GM23338 (cell line): ENCODE data around the gene ANKRD55. TPM values are rescaled to one million over a fixed set of nuclear protein-coding genes. Genes with fewer than 3 reads are reported as not detected.

Experiments
- ATAC-seq: fragments of 200-7000 bp; cut with Tn5 transposase; 3 replicates; pipeline ENCODE4 v1.9.1; 2020
- DNase-seq: peaks from one replicate; pipeline ENCODE4 v3.0.0-alpha.2; 2015; ENCODE audit warnings: low spot score
- H2AFZ ChIP-seq: fragments of 200-600 bp; sonication (generic); 2 replicates; pipeline ENCODE4 v1.8.0; 2016; ENCODE audit warnings: antibody characterized with exemption, mild to moderate bottlenecking, moderate library complexity
- H3F3A ChIP-seq: fragments of 200-600 bp; sonication (generic); replicated peaks from 2 replicates; pipeline ENCODE4 v1.8.0; 2017; ENCODE audit warnings: antibody characterized with exemption, mixed run types, low read depth
- H3K27ac ChIP-seq: fragments of 200-600 bp; sonication (generic); 2 replicates; pipeline ENCODE4 v1.6.1; 2016; ENCODE audit warnings: low read depth
- H3K27me3 ChIP-seq: fragments of 200-600 bp; sonication (generic); 2 replicates; pipeline ENCODE4 v1.8.0; 2016; ENCODE audit warnings: mild to moderate bottlenecking, mixed run types, moderate library complexity; ENCODE audit not compliant: insufficient read depth
- H3K36me3 ChIP-seq: fragments of 200-600 bp; sonication (generic); 2 replicates; pipeline ENCODE4 v1.8.0; 2016; ENCODE audit warnings: mild to moderate bottlenecking; ENCODE audit not compliant: insufficient read depth
- H3K4me1 ChIP-seq: fragments of 200-600 bp; sonication (generic); 2 replicates; pipeline ENCODE4 v1.8.0; 2016; ENCODE audit warnings: mild to moderate bottlenecking, moderate library complexity; ENCODE audit not compliant: insufficient read depth
- H3K4me2 ChIP-seq: fragments of 200-600 bp; sonication (generic); 2 replicates; pipeline ENCODE4 v1.7.1; 2017; ENCODE audit warnings: mixed run types
- H3K4me3 ChIP-seq: fragments of 200-600 bp; sonication (generic); 2 replicates; pipeline ENCODE4 v1.6.1; 2016; ENCODE audit warnings: mixed run types
- H3K79me2 ChIP-seq: fragments of 200-600 bp; sonication (generic); replicated peaks from 2 replicates; pipeline ENCODE4 v1.8.0; 2017; ENCODE audit warnings: mild to moderate bottlenecking; ENCODE audit not compliant: insufficient read depth
- H3K9me2 ChIP-seq: fragments of 200-600 bp; sonication (generic); 2 replicates; pipeline ENCODE4 v1.8.0; 2017; ENCODE audit not compliant: insufficient read depth
- H4K20me1 ChIP-seq: fragments of 200-600 bp; sonication (generic); replicated peaks from 2 replicates; pipeline ENCODE4 v1.8.0; 2017; ENCODE audit warnings: mild to moderate bottlenecking; ENCODE audit not compliant: insufficient read depth
- H3K27ac Mint-ChIP-seq: 2 replicates; pipeline ENCODE4 v1.8.0; 2020; ENCODE audit warnings: inconsistent platforms, mild to moderate bottlenecking, moderate library complexity, mixed read lengths
- H3K27me3 Mint-ChIP-seq: 3 replicates; pipeline ENCODE4 v1.8.0; 2022; ENCODE audit warnings: low read depth, mild to moderate bottlenecking, moderate library complexity, mixed read lengths, inconsistent platforms; ENCODE audit not compliant: insufficient read depth, poor library complexity
- H3K36me3 Mint-ChIP-seq: 3 replicates; pipeline ENCODE4 v1.8.0; 2021; ENCODE audit warnings: low read depth, mild to moderate bottlenecking, inconsistent platforms, moderate library complexity, mixed read lengths
- H3K4me1 Mint-ChIP-seq: 3 replicates; pipeline ENCODE4 v1.8.0; 2020; ENCODE audit warnings: mild to moderate bottlenecking, inconsistent platforms, mixed read lengths
- H3K4me3 Mint-ChIP-seq: 3 replicates; pipeline ENCODE4 v1.8.0; 2021; ENCODE audit warnings: moderate library complexity, mild to moderate bottlenecking, inconsistent platforms, mixed read lengths
- H3K9me3 Mint-ChIP-seq: 3 replicates; pipeline ENCODE4 v1.8.0; 2020; ENCODE audit warnings: moderate library complexity, mild to moderate bottlenecking, inconsistent platforms, mixed read lengths
- ETS1 ChIP-seq: IDR thresholded peaks from 2 replicates; pipeline ENCODE4 v1.6.1; 2016; ENCODE audit warnings: antibody characterized with exemption
- EZH2phosphoT487 ChIP-seq: fragments of 200-600 bp; sonication (generic); IDR thresholded peaks from one replicate; pipeline ENCODE4 v1.8.1; 2018; ENCODE audit warnings: antibody characterized with exemption; ENCODE audit not compliant: unreplicated experiment
- JUNB ChIP-seq: IDR thresholded peaks from one replicate; pipeline ENCODE4 v1.6.1; 2016; ENCODE audit warnings: antibody characterized with exemption; ENCODE audit not compliant: unreplicated experiment
- NANOG ChIP-seq: IDR thresholded peaks from 2 replicates; pipeline ENCODE4 v1.6.1; 2016; ENCODE audit warnings: antibody characterized with exemption, borderline replicate concordance
- POLR2AphosphoS5 ChIP-seq: IDR thresholded peaks from 2 replicates; pipeline ENCODE4 v1.6.1; 2016; ENCODE audit warnings: antibody characterized with exemption, low read depth
- ZNF462 ChIP-seq: fragments of 250-450 bp; sonication (Bioruptor Pico); IDR thresholded peaks from 2 replicates; pipeline ENCODE4 v1.5.0; 2020; ENCODE audit warnings: mild to moderate bottlenecking, moderate library complexity
- polyA plus RNA-seq: library from polyadenylated mRNA; unstranded; fragments of >200 nt; fragmentation: Nextera tagmentation; extraction: Ambion mirVana; gene quantifications from 2 replicates; pipeline ENCODE4 v1.2.1, GENCODE V29; 2016
- total RNA-seq: library from RNA; depleted of rRNA; stranded (reverse); fragments of >200 nt; shearing (Covaris generic); gene quantifications from 2 replicates; pipeline ENCODE4 v1.2.3, GENCODE V29; 2014
- TF ChIP-seq, protein P1 (sequence below), 2 experiments: fragments of 200-600 bp in 1 of 2; sonication (generic) in 1 of 2; conservative IDR thresholded peaks; 2 replicates each; pipeline versions ENCODE4 v1.5.1 to v1.6.1; 2016 to 2017; ENCODE audit warnings: antibody characterized with exemption in 2 of 2, low read depth in 2 of 2, mild to moderate bottlenecking in 2 of 2, moderate library complexity in 1 of 2

Gene ANKRD55
- total and polyA plus RNA-seq, 2 experiments from 2014 or later, result not detected

DNA sequence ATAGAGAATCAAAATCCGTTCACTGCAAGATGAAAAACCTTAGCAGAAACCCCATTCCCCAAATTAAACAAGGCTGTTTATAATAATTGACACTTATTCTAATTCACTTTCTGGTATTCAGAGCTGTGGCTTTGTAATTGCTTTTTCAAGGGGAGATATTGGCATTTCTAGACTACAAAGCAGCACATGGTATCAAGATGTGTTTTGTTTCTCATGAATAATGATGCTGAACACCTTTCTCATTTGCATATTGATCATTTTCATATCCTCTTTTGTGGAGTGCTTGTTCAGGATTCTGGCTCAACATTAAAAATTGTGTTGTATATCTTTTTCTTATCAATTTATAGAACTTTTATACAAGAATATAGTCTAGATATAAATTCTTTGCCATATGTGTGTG is 22.4 kb upstream of the ANKRD55 start (continued):
- no peak for TF ChIP-seq ZNF462 (CRISPR knock-in tag)

- Mint-ChIP-seq H3K9me3 (peaks cover 18% of the 10 kb centered on the region; the same call in 2 of the 3 replicates), H3K36me3 (0 out of 3 replicates have a peak, but pooled peaks cover 1% of the 10 kb centered on the region)
- no peak for ATAC-seq
- TF ChIP-seq ETS1 (no peak), JUNB (no peak), POLR2AphosphoS5 (no peak), EZH2phosphoT487 (no peak), ZNF462 (CRISPR knock-in tag) (no peak), NANOG (no peak)
- TF ChIP-seq, protein P1, sequence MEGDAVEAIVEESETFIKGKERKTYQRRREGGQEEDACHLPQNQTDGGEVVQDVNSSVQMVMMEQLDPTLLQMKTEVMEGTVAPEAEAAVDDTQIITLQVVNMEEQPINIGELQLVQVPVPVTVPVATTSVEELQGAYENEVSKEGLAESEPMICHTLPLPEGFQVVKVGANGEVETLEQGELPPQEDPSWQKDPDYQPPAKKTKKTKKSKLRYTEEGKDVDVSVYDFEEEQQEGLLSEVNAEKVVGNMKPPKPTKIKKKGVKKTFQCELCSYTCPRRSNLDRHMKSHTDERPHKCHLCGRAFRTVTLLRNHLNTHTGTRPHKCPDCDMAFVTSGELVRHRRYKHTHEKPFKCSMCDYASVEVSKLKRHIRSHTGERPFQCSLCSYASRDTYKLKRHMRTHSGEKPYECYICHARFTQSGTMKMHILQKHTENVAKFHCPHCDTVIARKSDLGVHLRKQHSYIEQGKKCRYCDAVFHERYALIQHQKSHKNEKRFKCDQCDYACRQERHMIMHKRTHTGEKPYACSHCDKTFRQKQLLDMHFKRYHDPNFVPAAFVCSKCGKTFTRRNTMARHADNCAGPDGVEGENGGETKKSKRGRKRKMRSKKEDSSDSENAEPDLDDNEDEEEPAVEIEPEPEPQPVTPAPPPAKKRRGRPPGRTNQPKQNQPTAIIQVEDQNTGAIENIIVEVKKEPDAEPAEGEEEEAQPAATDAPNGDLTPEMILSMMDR (conservative IDR thresholded peaks at IDR 0.05; ENCODE audit: low read depth in 2 of 2), result no peak
Measured at GRCh38 chr5:56253924-56254323, 20.8 kb upstream of the ANKRD55 start.

More at GRCh38 chr5:56253924-56254323, 20.8 kb upstream of the ANKRD55 start:
- Histone ChIP-seq H3K27ac (no peak overlapping the region), H3K36me3 (no peaks in the 10 kb centered on the region), H3K4me1 (no peaks in the 10 kb centered on the region), H3K27me3 (no peaks in the 10 kb centered on the region), H4K20me1 (no peaks in the 10 kb centered on the region), H3K4me3 (no peak overlapping the region), H2AFZ (no peak overlapping the region), H3K79me2 (no peaks in the 10 kb centered on the region), H3K9me2 (peaks cover under 1% of the 10 kb centered on the region; the same call in 1 of the 2 replicates), H3K4me2 (no peak overlapping the region), H3F3A (no peaks in the 10 kb centered on the region)
- Mint-ChIP-seq H3K27me3 (no peaks in the 10 kb centered on the region), H3K4me1 (no peaks in the 10 kb centered on the region), H3K27ac (no peak overlapping the region), H3K4me3 (no peak overlapping the region)
- no peak for DNase-seq
